GM18499 (cell line): ENCODE data around the gene TSC2.
"Not testable (repeated sequence)": the region's sequence is repeated elsewhere in the genome, so short reads cannot be mapped to it uniquely, and the experiment has no call there.

Source experiments
- ATAC-seq: cut with Tn5 transposase; IDR thresholded peaks from one replicate; pipeline ENCODE4 v1.9.1; 2021; ENCODE audit warnings: moderate number of reproducible peaks; ENCODE audit not compliant: insufficient read depth, unreplicated experiment

TSC2 gene

GRCh38 chr16:2009164-2009711 is 38.5 kb upstream of the TSC2 start:
- ATAC-seq, result no peak

GRCh38 chr16:2009791-2010510 is 37.8 kb upstream of the TSC2 start, which contains the start of gene ZNF598:
Gene ZNF598 (minus strand): TSS chr16:2009821.
- ATAC-seq, result no peak

- ATAC-seq, result not testable (repeated sequence)
Measured at GRCh38 chr16:2011726-2012125, 36.1 kb upstream of the TSC2 start.

- ATAC-seq, result no peak
Measured at GRCh38 chr16:2013527-2013926, 34.3 kb upstream of the TSC2 start.

GRCh38 chr16:2015117-2015946 is 32.5 kb upstream of the TSC2 start:
- no peak for ATAC-seq

GRCh38 chr16:2015947-2016208 is 31.9 kb upstream of the TSC2 start:
- ATAC-seq, result no peak

GRCh38 chr16:2016407-2016922 is 31.3 kb upstream of the TSC2 start:
- no peak for ATAC-seq

- no peak for ATAC-seq
Measured at GRCh38 chr16:2019518-2019920, 28.3 kb upstream of the TSC2 start, which contains the start of gene NPW. Gene NPW (plus strand): TSS chr16:2019785.

- no peak for ATAC-seq
Measured at GRCh38 chr16:2019921-2020831, 27.6 kb upstream of the TSC2 start.

- ATAC-seq, result no peak
Measured at GRCh38 chr16:2022723-2023091, 25.1 kb upstream of the TSC2 start.

GRCh38 chr16:2023092-2024031 is 24.4 kb upstream of the TSC2 start:
- no peak for ATAC-seq

- ATAC-seq, result no peak
Measured at GRCh38 chr16:2024032-2024420, 23.8 kb upstream of the TSC2 start.

GRCh38 chr16:2025251-2025650 is 22.5 kb upstream of the TSC2 start:
- no peak for ATAC-seq

- no peak for ATAC-seq
Measured at GRCh38 chr16:2025878-2026460, 21.8 kb upstream of the TSC2 start.

- ATAC-seq, result no peak
Measured at GRCh38 chr16:2026461-2027023, 21.2 kb upstream of the TSC2 start, which contains the start of gene NHERF2. Gene NHERF2 (plus strand): TSS chr16:2026902. CDS start chr16:2027006, 104 bp downstream.

GRCh38 chr16:2027024-2028010 is 20.5 kb upstream of the TSC2 start:
- ATAC-seq, result no peak

GRCh38 chr16:2028146-2028545 is 19.6 kb upstream of the TSC2 start:
- no peak for ATAC-seq
